GM23338 (cell line): ENCODE data around the gene SH3BP4. TPM values are rescaled to one million over a fixed set of nuclear protein-coding genes. Genes with fewer than 3 reads are reported as not detected.

Experiments used
- ATAC-seq: fragments of 200-7000 bp; cut with Tn5 transposase; 3 replicates; pipeline ENCODE4 v1.9.1; 2020
- DNase-seq: peaks from one replicate; pipeline ENCODE4 v3.0.0-alpha.2; 2015; ENCODE audit warnings: low spot score
- H2AFZ ChIP-seq: fragments of 200-600 bp; sonication (generic); 2 replicates; pipeline ENCODE4 v1.8.0; 2016; ENCODE audit warnings: antibody characterized with exemption, mild to moderate bottlenecking, moderate library complexity
- H3F3A ChIP-seq: fragments of 200-600 bp; sonication (generic); replicated peaks from 2 replicates; pipeline ENCODE4 v1.8.0; 2017; ENCODE audit warnings: antibody characterized with exemption, mixed run types, low read depth
- H3K27ac ChIP-seq: fragments of 200-600 bp; sonication (generic); 2 replicates; pipeline ENCODE4 v1.6.1; 2016; ENCODE audit warnings: low read depth
- H3K27me3 ChIP-seq: fragments of 200-600 bp; sonication (generic); 2 replicates; pipeline ENCODE4 v1.8.0; 2016; ENCODE audit warnings: mild to moderate bottlenecking, mixed run types, moderate library complexity; ENCODE audit not compliant: insufficient read depth
- H3K36me3 ChIP-seq: fragments of 200-600 bp; sonication (generic); 2 replicates; pipeline ENCODE4 v1.8.0; 2016; ENCODE audit warnings: mild to moderate bottlenecking; ENCODE audit not compliant: insufficient read depth
- H3K4me1 ChIP-seq: fragments of 200-600 bp; sonication (generic); 2 replicates; pipeline ENCODE4 v1.8.0; 2016; ENCODE audit warnings: mild to moderate bottlenecking, moderate library complexity; ENCODE audit not compliant: insufficient read depth
- H3K4me2 ChIP-seq: fragments of 200-600 bp; sonication (generic); 2 replicates; pipeline ENCODE4 v1.7.1; 2017; ENCODE audit warnings: mixed run types
- H3K4me3 ChIP-seq: fragments of 200-600 bp; sonication (generic); 2 replicates; pipeline ENCODE4 v1.6.1; 2016; ENCODE audit warnings: mixed run types
- H3K79me2 ChIP-seq: fragments of 200-600 bp; sonication (generic); replicated peaks from 2 replicates; pipeline ENCODE4 v1.8.0; 2017; ENCODE audit warnings: mild to moderate bottlenecking; ENCODE audit not compliant: insufficient read depth
- H3K9me2 ChIP-seq: fragments of 200-600 bp; sonication (generic); 2 replicates; pipeline ENCODE4 v1.8.0; 2017; ENCODE audit not compliant: insufficient read depth
- H4K20me1 ChIP-seq: fragments of 200-600 bp; sonication (generic); replicated peaks from 2 replicates; pipeline ENCODE4 v1.8.0; 2017; ENCODE audit warnings: mild to moderate bottlenecking; ENCODE audit not compliant: insufficient read depth
- H3K27ac Mint-ChIP-seq: 2 replicates; pipeline ENCODE4 v1.8.0; 2020; ENCODE audit warnings: inconsistent platforms, mild to moderate bottlenecking, moderate library complexity, mixed read lengths
- H3K27me3 Mint-ChIP-seq: 3 replicates; pipeline ENCODE4 v1.8.0; 2022; ENCODE audit warnings: low read depth, mild to moderate bottlenecking, moderate library complexity, mixed read lengths, inconsistent platforms; ENCODE audit not compliant: insufficient read depth, poor library complexity
- H3K36me3 Mint-ChIP-seq: 3 replicates; pipeline ENCODE4 v1.8.0; 2021; ENCODE audit warnings: low read depth, mild to moderate bottlenecking, inconsistent platforms, moderate library complexity, mixed read lengths
- H3K4me1 Mint-ChIP-seq: 3 replicates; pipeline ENCODE4 v1.8.0; 2020; ENCODE audit warnings: mild to moderate bottlenecking, inconsistent platforms, mixed read lengths
- H3K4me3 Mint-ChIP-seq: 3 replicates; pipeline ENCODE4 v1.8.0; 2021; ENCODE audit warnings: moderate library complexity, mild to moderate bottlenecking, inconsistent platforms, mixed read lengths
- H3K9me3 Mint-ChIP-seq: 3 replicates; pipeline ENCODE4 v1.8.0; 2020; ENCODE audit warnings: moderate library complexity, mild to moderate bottlenecking, inconsistent platforms, mixed read lengths
- CREB1 ChIP-seq: fragments of 250-450 bp; sonication (Bioruptor Pico); IDR thresholded peaks from 2 replicates; pipeline ENCODE4 v1.5.0; 2020; ENCODE audit warnings: low read depth, mild to moderate bottlenecking, moderate library complexity
- EZH2 ChIP-seq: fragments of 200-600 bp; sonication (generic); IDR thresholded peaks from one replicate; pipeline ENCODE4 v1.8.0; 2017; ENCODE audit warnings: antibody characterized with exemption, mild to moderate bottlenecking, low read depth; ENCODE audit not compliant: unreplicated experiment
- EZH2phosphoT487 ChIP-seq: fragments of 200-600 bp; sonication (generic); IDR thresholded peaks from one replicate; pipeline ENCODE4 v1.8.1; 2018; ENCODE audit warnings: antibody characterized with exemption; ENCODE audit not compliant: unreplicated experiment
- JUNB ChIP-seq: IDR thresholded peaks from one replicate; pipeline ENCODE4 v1.6.1; 2016; ENCODE audit warnings: antibody characterized with exemption; ENCODE audit not compliant: unreplicated experiment
- NANOG ChIP-seq: IDR thresholded peaks from 2 replicates; pipeline ENCODE4 v1.6.1; 2016; ENCODE audit warnings: antibody characterized with exemption, borderline replicate concordance
- STAT1 ChIP-seq: IDR thresholded peaks from one replicate; pipeline ENCODE4 v1.6.1; 2016; ENCODE audit warnings: antibody characterized with exemption; ENCODE audit not compliant: unreplicated experiment
- ZNF114 ChIP-seq: fragments of 250-450 bp; sonication (Bioruptor Pico); IDR thresholded peaks from 2 replicates; pipeline ENCODE4 v1.5.0; 2020; ENCODE audit warnings: mild to moderate bottlenecking, moderate library complexity
- ZNF331 ChIP-seq: fragments of 250-450 bp; sonication (Bioruptor Pico); IDR thresholded peaks from 2 replicates; pipeline ENCODE4 v1.5.0; 2020; ENCODE audit warnings: low read depth, mild to moderate bottlenecking, moderate library complexity
- polyA plus RNA-seq: library from polyadenylated mRNA; unstranded; fragments of >200 nt; fragmentation: Nextera tagmentation; extraction: Ambion mirVana; gene quantifications from 2 replicates; pipeline ENCODE4 v1.2.1, GENCODE V29; 2016
- total RNA-seq: library from RNA; depleted of rRNA; stranded (reverse); fragments of >200 nt; shearing (Covaris generic); gene quantifications from 2 replicates; pipeline ENCODE4 v1.2.3, GENCODE V29; 2014
- TF ChIP-seq, protein P1 (sequence below), 2 experiments: fragments of 200-600 bp in 1 of 2; sonication (generic) in 1 of 2; conservative IDR thresholded peaks; 2 replicates each; pipeline versions ENCODE4 v1.5.1 to v1.6.1; 2016 to 2017; ENCODE audit warnings: antibody characterized with exemption in 2 of 2, low read depth in 2 of 2, mild to moderate bottlenecking in 2 of 2, moderate library complexity in 1 of 2
- TF ChIP-seq, protein P2 (sequence below): IDR thresholded peaks from one replicate; pipeline ENCODE4 v1.6.1; 2018; ENCODE audit warnings: antibody characterized with exemption; ENCODE audit not compliant: unreplicated experiment
- TF ChIP-seq, protein P3 (sequence below): fragments of 250-450 bp; sonication (Bioruptor Pico); IDR thresholded peaks from 2 replicates; pipeline ENCODE4 v1.5.0; 2020; ENCODE audit warnings: mild to moderate bottlenecking, moderate library complexity
- TF ChIP-seq, protein P4 (sequence below): IDR thresholded peaks from 2 replicates; pipeline ENCODE4 v1.6.1; 2016; ENCODE audit warnings: antibody characterized with exemption

SH3BP4 gene
- total and polyA plus RNA-seq, 2 experiments from 2014 or later, result 15.6 to 50.9 TPM

DNA sequence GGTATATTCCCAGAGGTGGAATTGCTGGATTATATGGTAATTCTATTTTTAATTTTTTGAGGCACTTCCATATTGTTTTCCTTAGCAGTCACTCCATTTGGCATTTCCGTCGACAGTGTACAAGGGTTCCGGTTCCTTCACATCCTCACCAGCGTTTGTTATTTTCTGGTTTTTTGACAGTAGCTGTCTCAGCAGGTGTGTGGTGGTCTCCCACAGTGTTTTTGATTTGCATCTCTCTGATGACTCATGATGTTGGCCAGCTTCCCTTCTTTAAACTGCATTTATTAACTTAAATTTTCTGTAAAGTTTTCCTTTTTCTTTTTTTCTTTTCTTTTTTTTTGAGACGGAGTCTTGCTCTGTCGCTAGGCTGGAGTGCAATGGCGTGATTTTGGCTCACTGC is 19.7 kb downstream of the SH3BP4 start:
- Mint-ChIP-seq H3K4me3 (no peak overlapping the region), H3K27ac (no peak overlapping the region), H3K4me1 (peaks cover 49% of the 10 kb centered on the region), H3K36me3 (peaks cover 6% of the 10 kb centered on the region; the same call in 2 of the 3 replicates), H3K9me3 (no peaks in the 10 kb centered on the region), H3K27me3 (peaks cover 3% of the 10 kb centered on the region)
- Histone ChIP-seq H3K27ac (no peak overlapping the region), H4K20me1 (peaks cover 50% of the 10 kb centered on the region), H3K79me2 (peaks cover 100% of the 10 kb centered on the region), H3K27me3 (no peaks in the 10 kb centered on the region), H3K9me2 (no peaks in the 10 kb centered on the region), H3K4me2 (no peak overlapping the region), H2AFZ (no peak overlapping the region), H3K4me1 (peaks cover 48% of the 10 kb centered on the region), H3K4me3 (no peak overlapping the region), H3F3A (peaks cover 3% of the 10 kb centered on the region; the same call in 1 of the 2 replicates), H3K36me3 (no peaks in the 10 kb centered on the region)
- DNase-seq, result no peak
- TF ChIP-seq EZH2phosphoT487 (no peak), EZH2 (no peak), ZNF114 (CRISPR knock-in tag) (no peak), CREB1 (no peak), STAT1 (no peak), ZNF331 (CRISPR knock-in tag) (no peak), JUNB (no peak), NANOG (no peak)
- TF ChIP-seq, protein P1, sequence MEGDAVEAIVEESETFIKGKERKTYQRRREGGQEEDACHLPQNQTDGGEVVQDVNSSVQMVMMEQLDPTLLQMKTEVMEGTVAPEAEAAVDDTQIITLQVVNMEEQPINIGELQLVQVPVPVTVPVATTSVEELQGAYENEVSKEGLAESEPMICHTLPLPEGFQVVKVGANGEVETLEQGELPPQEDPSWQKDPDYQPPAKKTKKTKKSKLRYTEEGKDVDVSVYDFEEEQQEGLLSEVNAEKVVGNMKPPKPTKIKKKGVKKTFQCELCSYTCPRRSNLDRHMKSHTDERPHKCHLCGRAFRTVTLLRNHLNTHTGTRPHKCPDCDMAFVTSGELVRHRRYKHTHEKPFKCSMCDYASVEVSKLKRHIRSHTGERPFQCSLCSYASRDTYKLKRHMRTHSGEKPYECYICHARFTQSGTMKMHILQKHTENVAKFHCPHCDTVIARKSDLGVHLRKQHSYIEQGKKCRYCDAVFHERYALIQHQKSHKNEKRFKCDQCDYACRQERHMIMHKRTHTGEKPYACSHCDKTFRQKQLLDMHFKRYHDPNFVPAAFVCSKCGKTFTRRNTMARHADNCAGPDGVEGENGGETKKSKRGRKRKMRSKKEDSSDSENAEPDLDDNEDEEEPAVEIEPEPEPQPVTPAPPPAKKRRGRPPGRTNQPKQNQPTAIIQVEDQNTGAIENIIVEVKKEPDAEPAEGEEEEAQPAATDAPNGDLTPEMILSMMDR (conservative IDR thresholded peaks at IDR 0.05; ENCODE audit: low read depth in 2 of 2), result no peak
- TF ChIP-seq, protein P2, sequence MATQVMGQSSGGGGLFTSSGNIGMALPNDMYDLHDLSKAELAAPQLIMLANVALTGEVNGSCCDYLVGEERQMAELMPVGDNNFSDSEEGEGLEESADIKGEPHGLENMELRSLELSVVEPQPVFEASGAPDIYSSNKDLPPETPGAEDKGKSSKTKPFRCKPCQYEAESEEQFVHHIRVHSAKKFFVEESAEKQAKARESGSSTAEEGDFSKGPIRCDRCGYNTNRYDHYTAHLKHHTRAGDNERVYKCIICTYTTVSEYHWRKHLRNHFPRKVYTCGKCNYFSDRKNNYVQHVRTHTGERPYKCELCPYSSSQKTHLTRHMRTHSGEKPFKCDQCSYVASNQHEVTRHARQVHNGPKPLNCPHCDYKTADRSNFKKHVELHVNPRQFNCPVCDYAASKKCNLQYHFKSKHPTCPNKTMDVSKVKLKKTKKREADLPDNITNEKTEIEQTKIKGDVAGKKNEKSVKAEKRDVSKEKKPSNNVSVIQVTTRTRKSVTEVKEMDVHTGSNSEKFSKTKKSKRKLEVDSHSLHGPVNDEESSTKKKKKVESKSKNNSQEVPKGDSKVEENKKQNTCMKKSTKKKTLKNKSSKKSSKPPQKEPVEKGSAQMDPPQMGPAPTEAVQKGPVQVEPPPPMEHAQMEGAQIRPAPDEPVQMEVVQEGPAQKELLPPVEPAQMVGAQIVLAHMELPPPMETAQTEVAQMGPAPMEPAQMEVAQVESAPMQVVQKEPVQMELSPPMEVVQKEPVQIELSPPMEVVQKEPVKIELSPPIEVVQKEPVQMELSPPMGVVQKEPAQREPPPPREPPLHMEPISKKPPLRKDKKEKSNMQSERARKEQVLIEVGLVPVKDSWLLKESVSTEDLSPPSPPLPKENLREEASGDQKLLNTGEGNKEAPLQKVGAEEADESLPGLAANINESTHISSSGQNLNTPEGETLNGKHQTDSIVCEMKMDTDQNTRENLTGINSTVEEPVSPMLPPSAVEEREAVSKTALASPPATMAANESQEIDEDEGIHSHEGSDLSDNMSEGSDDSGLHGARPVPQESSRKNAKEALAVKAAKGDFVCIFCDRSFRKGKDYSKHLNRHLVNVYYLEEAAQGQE, result no peak
- TF ChIP-seq, protein P3, sequence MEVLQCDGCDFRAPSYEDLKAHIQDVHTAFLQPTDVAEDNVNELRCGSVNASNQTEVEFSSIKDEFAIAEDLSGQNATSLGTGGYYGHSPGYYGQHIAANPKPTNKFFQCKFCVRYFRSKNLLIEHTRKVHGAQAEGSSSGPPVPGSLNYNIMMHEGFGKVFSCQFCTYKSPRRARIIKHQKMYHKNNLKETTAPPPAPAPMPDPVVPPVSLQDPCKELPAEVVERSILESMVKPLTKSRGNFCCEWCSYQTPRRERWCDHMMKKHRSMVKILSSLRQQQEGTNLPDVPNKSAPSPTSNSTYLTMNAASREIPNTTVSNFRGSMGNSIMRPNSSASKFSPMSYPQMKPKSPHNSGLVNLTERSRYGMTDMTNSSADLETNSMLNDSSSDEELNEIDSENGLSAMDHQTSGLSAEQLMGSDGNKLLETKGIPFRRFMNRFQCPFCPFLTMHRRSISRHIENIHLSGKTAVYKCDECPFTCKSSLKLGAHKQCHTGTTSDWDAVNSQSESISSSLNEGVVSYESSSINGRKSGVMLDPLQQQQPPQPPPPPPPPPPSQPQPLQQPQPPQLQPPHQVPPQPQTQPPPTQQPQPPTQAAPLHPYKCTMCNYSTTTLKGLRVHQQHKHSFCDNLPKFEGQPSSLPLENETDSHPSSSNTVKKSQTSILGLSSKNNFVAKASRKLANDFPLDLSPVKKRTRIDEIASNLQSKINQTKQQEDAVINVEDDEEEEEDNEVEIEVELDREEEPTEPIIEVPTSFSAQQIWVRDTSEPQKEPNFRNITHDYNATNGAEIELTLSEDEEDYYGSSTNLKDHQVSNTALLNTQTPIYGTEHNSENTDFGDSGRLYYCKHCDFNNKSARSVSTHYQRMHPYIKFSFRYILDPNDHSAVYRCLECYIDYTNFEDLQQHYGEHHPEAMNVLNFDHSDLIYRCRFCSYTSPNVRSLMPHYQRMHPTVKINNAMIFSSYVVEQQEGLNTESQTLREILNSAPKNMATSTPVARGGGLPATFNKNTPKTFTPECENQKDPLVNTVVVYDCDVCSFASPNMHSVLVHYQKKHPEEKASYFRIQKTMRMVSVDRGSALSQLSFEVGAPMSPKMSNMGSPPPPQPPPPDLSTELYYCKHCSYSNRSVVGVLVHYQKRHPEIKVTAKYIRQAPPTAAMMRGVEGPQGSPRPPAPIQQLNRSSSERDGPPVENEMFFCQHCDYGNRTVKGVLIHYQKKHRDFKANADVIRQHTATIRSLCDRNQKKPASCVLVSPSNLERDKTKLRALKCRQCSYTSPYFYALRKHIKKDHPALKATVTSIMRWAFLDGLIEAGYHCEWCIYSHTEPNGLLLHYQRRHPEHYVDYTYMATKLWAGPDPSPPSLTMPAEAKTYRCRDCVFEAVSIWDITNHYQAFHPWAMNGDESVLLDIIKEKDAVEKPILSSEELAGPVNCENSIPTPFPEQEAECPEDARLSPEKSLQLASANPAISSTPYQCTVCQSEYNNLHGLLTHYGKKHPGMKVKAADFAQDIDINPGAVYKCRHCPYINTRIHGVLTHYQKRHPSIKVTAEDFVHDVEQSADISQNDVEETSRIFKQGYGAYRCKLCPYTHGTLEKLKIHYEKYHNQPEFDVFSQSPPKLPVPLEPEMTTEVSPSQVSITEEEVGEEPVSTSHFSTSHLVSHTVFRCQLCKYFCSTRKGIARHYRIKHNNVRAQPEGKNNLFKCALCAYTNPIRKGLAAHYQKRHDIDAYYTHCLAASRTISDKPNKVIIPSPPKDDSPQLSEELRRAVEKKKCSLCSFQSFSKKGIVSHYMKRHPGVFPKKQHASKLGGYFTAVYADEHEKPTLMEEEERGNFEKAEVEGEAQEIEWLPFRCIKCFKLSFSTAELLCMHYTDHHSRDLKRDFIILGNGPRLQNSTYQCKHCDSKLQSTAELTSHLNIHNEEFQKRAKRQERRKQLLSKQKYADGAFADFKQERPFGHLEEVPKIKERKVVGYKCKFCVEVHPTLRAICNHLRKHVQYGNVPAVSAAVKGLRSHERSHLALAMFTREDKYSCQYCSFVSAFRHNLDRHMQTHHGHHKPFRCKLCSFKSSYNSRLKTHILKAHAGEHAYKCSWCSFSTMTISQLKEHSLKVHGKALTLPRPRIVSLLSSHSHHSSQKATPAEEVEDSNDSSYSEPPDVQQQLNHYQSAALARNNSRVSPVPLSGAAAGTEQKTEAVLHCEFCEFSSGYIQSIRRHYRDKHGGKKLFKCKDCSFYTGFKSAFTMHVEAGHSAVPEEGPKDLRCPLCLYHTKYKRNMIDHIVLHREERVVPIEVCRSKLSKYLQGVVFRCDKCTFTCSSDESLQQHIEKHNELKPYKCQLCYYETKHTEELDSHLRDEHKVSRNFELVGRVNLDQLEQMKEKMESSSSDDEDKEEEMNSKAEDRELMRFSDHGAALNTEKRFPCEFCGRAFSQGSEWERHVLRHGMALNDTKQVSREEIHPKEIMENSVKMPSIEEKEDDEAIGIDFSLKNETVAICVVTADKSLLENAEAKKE (CRISPR knock-in tag), result no peak
- TF ChIP-seq, protein P4, sequence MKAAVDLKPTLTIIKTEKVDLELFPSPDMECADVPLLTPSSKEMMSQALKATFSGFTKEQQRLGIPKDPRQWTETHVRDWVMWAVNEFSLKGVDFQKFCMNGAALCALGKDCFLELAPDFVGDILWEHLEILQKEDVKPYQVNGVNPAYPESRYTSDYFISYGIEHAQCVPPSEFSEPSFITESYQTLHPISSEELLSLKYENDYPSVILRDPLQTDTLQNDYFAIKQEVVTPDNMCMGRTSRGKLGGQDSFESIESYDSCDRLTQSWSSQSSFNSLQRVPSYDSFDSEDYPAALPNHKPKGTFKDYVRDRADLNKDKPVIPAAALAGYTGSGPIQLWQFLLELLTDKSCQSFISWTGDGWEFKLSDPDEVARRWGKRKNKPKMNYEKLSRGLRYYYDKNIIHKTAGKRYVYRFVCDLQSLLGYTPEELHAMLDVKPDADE, result no peak
- no peak for ATAC-seq
